ENCODE measurements around the gene FXYD6. TPM values are rescaled to one million over a fixed set of nuclear protein-coding genes. Genes with fewer than 3 reads are reported as not detected.

Gene FXYD6
- total and polyA plus RNA-seq, 9 of the 15 experiments (the other 6 are each of a cell fraction or from before 2014, with no cell fraction given) = 0.07 to 0.35 TPM; not detected in 7

GRCh38 chr11:117794135-117794534 lies 82.3 kb downstream of the FXYD6 start:
- DNase-seq (ENCODE audit: extremely low read depth in 1 of 4, low spot score in 3 of 4) (no peak), FAIRE-seq (no peak), ATAC-seq (no peak)
- POLR2A ChIA-PET = no interaction called here
- no peak overlapping the region for H3K27ac ChIP-seq (ENCODE audit: extremely low read depth, low read depth, low read length)
- no peaks in the 10 kb centered on the region for H3K36me3 ChIP-seq (ENCODE audit: control insufficient read depth, insufficient read depth, low read length)
- BruUV-seq (replicated peaks) = no TSS peak
- in situ Hi-C loops (cut with MboI) = no loop called here
- H3K4me3 ChIP-seq = no peak overlapping the region
- intact Hi-C loops (cut with micrococcal nuclease) = no loop called here
- H3K9me3 ChIP-seq (replicated peaks; ENCODE audit: control insufficient read depth, insufficient read depth, low read depth, low read length) = no peaks in the 10 kb centered on the region
- peaks cover 5% of the 10 kb centered on the region; the same call in 1 of the 2 replicates for H4K20me1 ChIP-seq (replicated peaks; ENCODE audit: control insufficient read depth, insufficient read depth, low read length)
- TF ChIP-seq, protein P1, sequence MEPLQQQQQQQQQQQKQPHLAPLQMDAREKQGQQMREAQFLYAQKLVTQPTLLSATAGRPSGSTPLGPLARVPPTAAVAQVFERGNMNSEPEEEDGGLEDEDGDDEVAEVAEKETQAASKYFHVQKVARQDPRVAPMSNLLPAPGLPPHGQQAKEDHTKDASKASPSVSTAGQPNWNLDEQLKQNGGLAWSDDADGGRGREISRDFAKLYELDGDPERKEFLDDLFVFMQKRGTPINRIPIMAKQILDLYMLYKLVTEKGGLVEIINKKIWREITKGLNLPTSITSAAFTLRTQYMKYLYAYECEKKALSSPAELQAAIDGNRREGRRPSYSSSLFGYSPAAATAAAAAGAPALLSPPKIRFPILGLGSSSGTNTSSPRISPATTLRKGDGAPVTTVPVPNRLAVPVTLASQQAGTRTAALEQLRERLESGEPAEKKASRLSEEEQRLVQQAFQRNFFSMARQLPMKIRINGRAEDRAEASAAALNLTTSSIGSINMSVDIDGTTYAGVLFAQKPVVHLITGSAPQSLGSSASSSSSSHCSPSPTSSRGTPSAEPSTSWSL (CRISPR knock-in tag; IDR thresholded peaks at IDR 0.05; ENCODE audit: borderline replicate concordance) = no peak
- TF ChIP-seq CBX1 (IDR thresholded peaks at IDR 0.05; ENCODE audit: low read depth) (no peak), CSDE1 (IDR thresholded peaks at IDR 0.05) (no peak), SMAD1 (IDR thresholded peaks at IDR 0.05; ENCODE audit: low read depth, low read length, partially characterized antibody) (no peak), HOMEZ (CRISPR knock-in tag; IDR thresholded peaks at IDR 0.05) (no peak), MECOM (CRISPR knock-in tag; IDR thresholded peaks at IDR 0.05) (no peak), ZNF133 (CRISPR knock-in tag; IDR thresholded peaks at IDR 0.05) (no peak), MNT (conservative IDR thresholded peaks at IDR 0.05) (no peak), CHAMP1 (IDR thresholded peaks at IDR 0.05) (no peak), WHSC1 (IDR thresholded peaks at IDR 0.05; ENCODE audit: low read length) (no peak)
- TF ChIP-seq, protein P2, sequence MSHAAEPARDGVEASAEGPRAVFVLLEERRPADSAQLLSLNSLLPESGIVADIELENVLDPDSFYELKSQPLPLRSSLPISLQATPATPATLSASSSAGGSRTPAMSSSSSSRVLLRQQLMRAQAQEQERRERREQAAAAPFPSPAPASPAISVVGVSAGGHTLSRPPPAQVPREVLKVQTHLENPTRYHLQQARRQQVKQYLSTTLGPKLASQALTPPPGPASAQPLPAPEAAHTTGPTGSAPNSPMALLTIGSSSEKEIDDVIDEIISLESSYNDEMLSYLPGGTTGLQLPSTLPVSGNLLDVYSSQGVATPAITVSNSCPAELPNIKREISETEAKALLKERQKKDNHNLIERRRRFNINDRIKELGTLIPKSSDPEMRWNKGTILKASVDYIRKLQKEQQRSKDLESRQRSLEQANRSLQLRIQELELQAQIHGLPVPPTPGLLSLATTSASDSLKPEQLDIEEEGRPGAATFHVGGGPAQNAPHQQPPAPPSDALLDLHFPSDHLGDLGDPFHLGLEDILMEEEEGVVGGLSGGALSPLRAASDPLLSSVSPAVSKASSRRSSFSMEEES (CRISPR knock-in tag; IDR thresholded peaks at IDR 0.05) = no peak
- CTCF ChIA-PET (ENCODE audit: low intra/inter-chr PET ratio) = no interaction called here
- WGBS (ENCODE audit: insufficient coverage, low coverage, missing lambda C conversion rate) = 8% methylated on average over 10 of the region's 10 CpGs
- H2AFZ ChIP-seq (ENCODE audit: low read depth, low read length) = no peak overlapping the region
- peaks cover 0 to 19% of the 10 kb centered on the region in 2 experiments; a peak in 1 of 5 replicates for H3K4me1 ChIP-seq (replicated peaks in 1 of 2; ENCODE audit: control insufficient read depth in 2 of 2, insufficient read depth in 2 of 2, low read length in 2 of 2)
- H3K79me2 ChIP-seq (ENCODE audit: control insufficient read depth, insufficient read depth, low read length) = no peaks in the 10 kb centered on the region
- H3K9me1 ChIP-seq (ENCODE audit: control insufficient read depth, insufficient read depth, low read length) = no peaks in the 10 kb centered on the region
- no peak overlapping the region for H3K4me2 ChIP-seq (ENCODE audit: insufficient read depth, low read length)
- no peak overlapping the region for H3K9ac ChIP-seq (ENCODE audit: insufficient read depth in 1 of 2, low read depth in 2 of 2, low read length in 2 of 2)
- peaks cover 25 to 75% of the 10 kb centered on the region in 2 experiments; a peak in 4 of 5 replicates for H3K27me3 ChIP-seq (ENCODE audit: control insufficient read depth in 2 of 2, insufficient read depth in 2 of 2, low read length in 2 of 2)

All from K562 (cell line).